Measurements from ENCODE around the gene PSMB2.

DNA sequence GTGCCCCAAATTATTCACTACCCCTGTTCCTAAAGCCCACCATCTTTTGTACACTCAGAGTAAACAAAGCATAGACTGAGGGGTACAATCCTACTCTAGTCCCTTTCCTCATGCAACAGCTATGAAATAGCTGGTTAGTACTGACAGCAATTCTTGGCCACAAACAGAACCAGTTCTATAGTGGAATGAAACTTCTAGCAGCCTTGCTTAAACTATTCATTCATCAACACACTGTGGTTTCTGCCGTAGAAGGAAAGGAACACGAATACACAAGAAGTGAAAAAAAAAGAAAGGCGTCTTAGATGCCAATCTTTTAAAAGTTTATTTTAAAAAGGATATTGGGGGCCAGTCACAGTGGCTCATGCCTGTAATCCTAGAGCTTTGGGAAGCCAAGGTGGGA, 9.9 kb downstream of the PSMB2 start:
- TF ChIP-seq CTCF (IDR thresholded peaks at IDR 0.05 in 2 of 3, conservative IDR thresholded peaks at IDR 0.05 in 1 of 3; ENCODE audit: borderline replicate concordance in 1 of 3, insufficient read depth in 1 of 3, low read depth in 2 of 3, low read length in 2 of 3) (no peak), CEBPB (IDR thresholded peaks at IDR 0.05; ENCODE audit: low read depth) (no peak), SP1 (IDR thresholded peaks at IDR 0.05; ENCODE audit: low read depth) (no peak), EZH2 (IDR thresholded peaks at IDR 0.05) (no peak), POLR2AphosphoS5 (IDR thresholded peaks at IDR 0.05; ENCODE audit: low read depth, low read length) (no peak), ZBTB33 (IDR thresholded peaks at IDR 0.05; ENCODE audit: extremely low read depth, insufficient replicate concordance, low read length) (no peak)

All from HCT116 (cell line).